K562 (cell line): ENCODE measurements around the gene AVPI1. TPM values are rescaled to one million over a fixed set of nuclear protein-coding genes. Genes with fewer than 3 reads are reported as not detected.

ENCODE experiments used
- ATAC-seq: fragments of 200-7000 bp; cut with Tn5 transposase; 3 replicates; pipeline ENCODE4 v1.9.1; 2020; ENCODE audit warnings: moderate library complexity
- BruUV-seq: library from RNA; stranded (reverse); fragments of 400-500 nt; replicated peaks from 2 replicates; lab custom pipeline; 2021; lab: Mats Ljungman, UMichigan
- CTCF ChIA-PET: fragments of 300-600 bp; formaldehyde crosslinking; extraction: SDS; loops from one replicate; lab custom pipeline; 2021; ENCODE audit warnings: low intra/inter-chr PET ratio; lab: Yijun Ruan, JAX
- POLR2A ChIA-PET: fragments of 300-600, 350-650 bp; sonication (Branson Sonifier 250); formaldehyde crosslinking; extraction: SDS; loops from one replicate; lab custom pipeline; 2021; ENCODE audit warnings: antibody characterized with exemption, inconsistent platforms; lab: Yijun Ruan, JAX
- DNase-seq, 4 experiments: peaks; one replicate each; pipeline versions ENCODE4 v3.0.0 to v3.0.0-alpha.2; 2011 to 2018; ENCODE audit warnings: low spot score in 3 of 4, mixed read lengths in 3 of 4; ENCODE audit errors: extremely low read depth in 1 of 4
- FAIRE-seq: peaks from 2 replicates; lab custom pipeline; 2011; peaks lifted over from hg19 to GRCh38; lab: Jason Lieb, UNC
- H2AFZ ChIP-seq: 2 replicates; pipeline ENCODE4 v1.6.0; 2011; ENCODE audit warnings: low read depth, low read length, control low read depth, inconsistent platforms
- H3K27ac ChIP-seq: fragments of 200-600 bp; 3 replicates; pipeline ENCODE4 v1.8.0; 2011; ENCODE audit warnings: low read depth, mild to moderate bottlenecking, control low read depth, inconsistent platforms, low read length, moderate library complexity, mixed read lengths; ENCODE audit errors: extremely low read depth
- H3K27me3 ChIP-seq, 2 experiments: fragments of 300-600 bp in 1 of 2; 2 replicates in 1 of 2; 3 replicates in 1 of 2; pipeline versions ENCODE4 v1.6.0 to v1.8.0; 2011; ENCODE audit warnings: inconsistent platforms in 2 of 2, low read length in 2 of 2, mild to moderate bottlenecking in 1 of 2, mixed read lengths in 1 of 2, moderate library complexity in 1 of 2; ENCODE audit not compliant: control insufficient read depth in 2 of 2, insufficient read depth in 2 of 2
- H3K36me3 ChIP-seq: fragments of 300-600 bp; 3 replicates; pipeline ENCODE4 v1.8.0; 2011; ENCODE audit warnings: mild to moderate bottlenecking, low read length, inconsistent platforms; ENCODE audit not compliant: control insufficient read depth, insufficient read depth
- H3K4me1 ChIP-seq, 2 experiments: fragments of 200-600 bp in 1 of 2; replicated peaks in 1 of 2; 2 replicates in 1 of 2; 3 replicates in 1 of 2; pipeline versions ENCODE4 v1.5.1 to v1.8.0; 2011; ENCODE audit warnings: inconsistent platforms in 2 of 2, low read length in 2 of 2, mild to moderate bottlenecking in 1 of 2, mixed read lengths in 1 of 2, moderate library complexity in 1 of 2; ENCODE audit not compliant: control insufficient read depth in 2 of 2, insufficient read depth in 2 of 2
- H3K4me2 ChIP-seq: 2 replicates; pipeline ENCODE4 v1.6.1; 2011; ENCODE audit warnings: low read length, control low read depth, inconsistent platforms, mixed read lengths; ENCODE audit not compliant: insufficient read depth
- H3K4me3 ChIP-seq: fragments of 200-600 bp; sonication (generic), shearing (Covaris generic); 2 replicates; pipeline ENCODE4 v1.5.1; 2016; ENCODE audit warnings: control low read depth, inconsistent platforms
- H3K79me2 ChIP-seq: fragments of 200-600 bp; 3 replicates; pipeline ENCODE4 v1.8.0; 2011; ENCODE audit warnings: low read length, inconsistent platforms; ENCODE audit not compliant: control insufficient read depth, insufficient read depth
- H3K9ac ChIP-seq, 2 experiments: 2 replicates each; pipeline versions ENCODE4 v1.6.0 to v1.6.1; 2011; ENCODE audit warnings: low read depth in 2 of 2, low read length in 2 of 2, control low read depth in 1 of 2, inconsistent platforms in 1 of 2, mild to moderate bottlenecking in 1 of 2, mixed read lengths in 1 of 2; ENCODE audit not compliant: insufficient read depth in 1 of 2
- H3K9me1 ChIP-seq: one replicate; pipeline ENCODE4 v1.6.0; 2011; ENCODE audit warnings: inconsistent platforms, mild to moderate bottlenecking, low read length, moderate library complexity; ENCODE audit not compliant: control insufficient read depth, insufficient read depth
- H3K9me3 ChIP-seq: replicated peaks from 2 replicates; pipeline ENCODE4 v1.5.1; 2011; ENCODE audit warnings: low read depth, low read length, inconsistent platforms; ENCODE audit not compliant: control insufficient read depth, insufficient read depth
- H4K20me1 ChIP-seq: replicated peaks from 2 replicates; pipeline ENCODE4 v1.6.1; 2011; ENCODE audit warnings: low read length, inconsistent platforms, mixed read lengths; ENCODE audit not compliant: control insufficient read depth, insufficient read depth
- AFF4 ChIP-seq: sonication (generic); formaldehyde crosslinking; IDR thresholded peaks from 2 replicates; pipeline ENCODE4 v1.8.0; 2023; ENCODE audit warnings: mild to moderate bottlenecking, missing genetic modification reagents
- CBX2 ChIP-seq: fragments of 200-600 bp; sonication (generic); IDR thresholded peaks from one replicate; pipeline ENCODE4 v1.6.1; 2012; ENCODE audit warnings: mild to moderate bottlenecking, low read length, inconsistent platforms; ENCODE audit not compliant: insufficient read depth, poor library complexity, severe bottlenecking
- CCAR2 ChIP-seq: fragments of 200-400 bp; formaldehyde crosslinking; IDR thresholded peaks from 2 replicates; pipeline ENCODE4 v1.6.1; 2017; ENCODE audit warnings: mild to moderate bottlenecking, low read depth, low read length
- EZH2 ChIP-seq: IDR thresholded peaks from 2 replicates; pipeline ENCODE4 v1.6.1; 2012; ENCODE audit warnings: low read depth, mild to moderate bottlenecking, inconsistent platforms, low read length, borderline replicate concordance
- MTF1 ChIP-seq: fragments of 250-450 bp; sonication (Bioruptor Pico); IDR thresholded peaks from 2 replicates; pipeline ENCODE4 v1.9.0; 2021; ENCODE audit warnings: moderate library complexity, mild to moderate bottlenecking, inconsistent platforms, borderline replicate concordance
- NBN ChIP-seq: fragments of 450-650 bp; IDR thresholded peaks from 2 replicates; pipeline ENCODE4 v1.6.1; 2016; ENCODE audit warnings: low read depth, mild to moderate bottlenecking
- POLR3A ChIP-seq: IDR thresholded peaks from 2 replicates; pipeline ENCODE4 v1.6.1; 2011; ENCODE audit warnings: borderline replicate concordance, mild to moderate bottlenecking, moderate library complexity; ENCODE audit not compliant: insufficient read length, insufficient read depth; ENCODE audit errors: extremely low read depth
- PREB ChIP-seq: sonication (generic); formaldehyde crosslinking; IDR thresholded peaks from 2 replicates; pipeline ENCODE4 v1.8.1; 2023; ENCODE audit warnings: mild to moderate bottlenecking, missing genetic modification reagents
- ZC3H8 ChIP-seq: fragments of 450-650 bp; IDR thresholded peaks from 2 replicates; pipeline ENCODE4 v1.6.1; 2017
- ZNF124 ChIP-seq: sonication (generic); formaldehyde crosslinking; IDR thresholded peaks from 2 replicates; pipeline ENCODE4 v1.8.1; 2022; ENCODE audit warnings: missing genetic modification reagents
- ZNF24 ChIP-seq: fragments of 450-650 bp; IDR thresholded peaks from 2 replicates; pipeline ENCODE4 v1.6.1; 2016
- WGBS: fragments of 100-300 bp; shearing (Covaris generic); methylation state at CpG from one replicate; pipeline ENCODE4 v1.1.6; 2016; ENCODE audit warnings: low coverage, mixed read lengths; ENCODE audit not compliant: insufficient coverage; ENCODE audit errors: missing lambda C conversion rate; 5-methylcytosine and 5-hydroxymethylcytosine counted together
- in situ Hi-C: fragments of 300-500 bp; cut with MboI; formaldehyde crosslinking; loops from 4 replicates; pipeline ENCODE4 v1.15.0; 2018; ENCODE audit warnings: inconsistent platforms, mixed read lengths
- intact Hi-C: fragments of 100-400 bp; cut with micrococcal nuclease; formaldehyde crosslinking; loops from 2 replicates; pipeline ENCODE4 v1.14.2; 2022
- polyA plus RNA-seq, 8 experiments: library from polyadenylated mRNA; depleted of rRNA in 4 of 8; stranded (reverse) in 5 of 8; unstranded in 3 of 8; fragments of >200 nt; fragmentation: Nextera tagmentation in 2 of 8; fragmentation: Illumina TruSeq in 1 of 8; extraction: Ambion mirVana in 2 of 8; extraction: Trizol in 1 of 8; gene quantifications; 2 replicates each; pipeline versions ENCODE4 v1.2.1 to v1.2.3, GENCODE V29; 2011 to 2014; ENCODE audit warnings: inconsistent platforms in 1 of 8, missing spikeins in 1 of 8
- total RNA-seq, 7 experiments: library from RNA; depleted of rRNA in 6 of 7; stranded (reverse); fragments of >200 nt in 6 of 7; fragmentation: Illumina TruSeq in 2 of 7; extraction: Trizol in 2 of 7; gene quantifications; 2 replicates each; pipeline versions ENCODE4 v1.2.1 to v1.2.3, GENCODE V29; 2011 to 2021; ENCODE audit warnings: low replicate concordance in 1 of 7

The AVPI1 gene
- total and polyA plus RNA-seq, 9 of the 15 experiments (the other 6 are each of a cell fraction or from before 2014, with no cell fraction given) = 0.90 to 10.4 (median 7.4) TPM

- Histone ChIP-seq H3K79me2 (peaks cover under 1% of the 10 kb centered on the region; the same call in 2 of the 3 replicates), H3K4me1 (peaks cover 5 to 6% of the 10 kb centered on the region in 2 experiments; a peak in 4 of 5 replicates), H3K36me3 (no peaks in the 10 kb centered on the region), H3K9me3 (no peaks in the 10 kb centered on the region; the same call in 1 of the 2 replicates)
- 59% methylated on average over 4 of the region's 4 CpGs for WGBS
- intact Hi-C loops = loop anchor here (5.0 kb wide), 1 partner anchor 160 kb away; the partner anchor contains the start of gene ANKRD2
- TF ChIP-seq EZH2 (no peak), PREB (CRISPR knock-in tag) (no peak), AFF4 (CRISPR knock-in tag) (no peak), ZC3H8 (no peak), NBN (no peak), MTF1 (CRISPR knock-in tag) (no peak), ZNF24 (no peak), POLR3A (no peak), CBX2 (no peak), CCAR2 (no peak), ZNF124 (no peak)
- TF ChIP-seq, all 486 proteins: peak for 0
- H3K9me1 ChIP-seq = no peaks in the 10 kb centered on the region
- POLR2A ChIA-PET = no interaction called here
- FAIRE-seq = no peak
- H2AFZ ChIP-seq = no peak overlapping the region
- CTCF ChIA-PET = interaction anchor here (0.8 to 3.3 kb wide), 6 partner anchors 23 to 268 kb away, joined by 3 to 33 read pairs (median 6); partner anchors contain the start of gene ANKRD2
- H3K4me3 ChIP-seq = no peak overlapping the region
- ATAC-seq = no peak
- no peak for DNase-seq
- no peaks in the 10 kb centered on the region for H3K27me3 ChIP-seq
- H3K9ac ChIP-seq = no peak overlapping the region
- no TSS peak for BruUV-seq
- H4K20me1 ChIP-seq = no peaks in the 10 kb centered on the region
- no peak overlapping the region for H3K27ac ChIP-seq
- in situ Hi-C loops = no loop called here
- H3K4me2 ChIP-seq = no peak overlapping the region
Measured at GRCh38 chr10:97732052-97732359, 45.0 kb upstream of the AVPI1 start.
